Measurements from ENCODE around the gene TSPAN18. TPM values are rescaled to one million over a fixed set of nuclear protein-coding genes. Genes with fewer than 3 reads are reported as not detected.

The TSPAN18 gene
- polyA plus RNA-seq, 1 of the 3 experiments (the other 2 are of a cell fraction) = 0.72 TPM

GRCh38 chr11:44923806-44924205, 197.0 kb downstream of the TSPAN18 start (continued):
- TF ChIP-seq REST (IDR thresholded peaks at IDR 0.05; ENCODE audit: low read depth, low read length) (no peak), NFIC (IDR thresholded peaks at IDR 0.05; ENCODE audit: borderline replicate concordance) (no peak), ELF1 (IDR thresholded peaks at IDR 0.05) (no peak), USF1 (IDR thresholded peaks at IDR 0.05; ENCODE audit: borderline replicate concordance, low read depth) (no peak), FOXJ3 (CRISPR knock-in tag; IDR thresholded peaks at IDR 0.05) (no peak), MXI1 (IDR thresholded peaks at IDR 0.05; ENCODE audit: low read depth, low read length) (no peak), POLR2AphosphoS5 (IDR thresholded peaks at IDR 0.05; ENCODE audit: low read depth, low read length) (no peak), IRF3 (IDR thresholded peaks at IDR 0.05; ENCODE audit: low read depth, low read length) (no peak)

GRCh38 chr11:44926036-44926435, 199.3 kb downstream of the TSPAN18 start:
- POLR2A ChIA-PET = no interaction called here
- Histone ChIP-seq H2AFZ (ENCODE audit: low read depth) (no peak overlapping the region), H3K36me3 (replicated peaks in 1 of 2; ENCODE audit: control insufficient read depth in 1 of 2, insufficient read depth in 2 of 2, low read length in 1 of 2) (no peaks in the 10 kb centered on the region), H3K4me3 (ENCODE audit: low read depth in 2 of 2, low read length in 1 of 2) (no peak overlapping the region), H3K27me3 (ENCODE audit: insufficient read depth) (no peaks in the 10 kb centered on the region), H3K27ac (ENCODE audit: low read depth in 2 of 2, low read length in 1 of 2) (no peak overlapping the region), H3K4me1 (ENCODE audit: control insufficient read depth in 1 of 2, insufficient read depth in 2 of 2, low read depth in 1 of 2, low read length in 1 of 2) (peaks cover 0 to 8% of the 10 kb centered on the region in 2 experiments; a peak in 1 of 4 replicates), H3K9ac (no peak overlapping the region), H3K9me3 (no peaks in the 10 kb centered on the region), H3K9me2 (no peaks in the 10 kb centered on the region), H3F3A (replicated peaks; ENCODE audit: insufficient read depth) (no peaks in the 10 kb centered on the region), H4K20me1 (ENCODE audit: insufficient read depth) (no peaks in the 10 kb centered on the region), H3K4me2 (no peak overlapping the region), H3K79me2 (ENCODE audit: insufficient read depth) (no peaks in the 10 kb centered on the region)
- 65% methylated on average over 8 of the region's 8 CpGs for WGBS (ENCODE audit: low lambda C conversion rate)
- CTCF ChIA-PET = interaction anchor here (1.0 to 24.2 kb wide), 26 partner anchors 8 to 846 kb away, joined by 3 to 1245 read pairs (median 8); no protein-coding TSS in a partner anchor
- no peak for DNase-seq
- no peak for TF ChIP-seq RAD21 (IDR thresholded peaks at IDR 0.05; ENCODE audit: low read length)
- no peak for TF ChIP-seq TAF1 (IDR thresholded peaks at IDR 0.05; ENCODE audit: borderline replicate concordance, low read depth, low read length)
- TF ChIP-seq FOXM1 (IDR thresholded peaks at IDR 0.05; ENCODE audit: low read depth) = no peak
- TF ChIP-seq MEF2A (IDR thresholded peaks at IDR 0.05; ENCODE audit: borderline replicate concordance, low read depth) = no peak
